Parathyroid adenoma (tissue), 2 donors: ENCODE measurements around the gene GSN.
A peak's percentile ranks its signal among the peaks of the same experiment; 100 is the strongest.

Experiments used
- H2AFZ ChIP-seq: fragments of 300-600 bp; sonication (generic); one replicate; pipeline ENCODE4 v1.7.0; 2017; ENCODE audit warnings: antibody characterized with exemption, mild to moderate bottlenecking
- H3K27ac ChIP-seq: fragments of 300-600 bp; sonication (generic); one replicate; pipeline ENCODE4 v1.7.0; 2017
- H3K27me3 ChIP-seq: fragments of 300-600 bp; sonication (generic); one replicate; pipeline ENCODE4 v1.7.0; 2017; ENCODE audit warnings: low read length; ENCODE audit not compliant: control insufficient read depth, insufficient read depth
- H3K36me3 ChIP-seq: fragments of 300-600 bp; sonication (generic); one replicate; pipeline ENCODE4 v1.7.0; 2017; ENCODE audit warnings: low read length; ENCODE audit not compliant: control insufficient read depth, insufficient read depth
- H3K4me1 ChIP-seq: fragments of 300-600 bp; sonication (generic); one replicate; pipeline ENCODE4 v1.7.0; 2017; ENCODE audit warnings: control low read depth
- H3K4me2 ChIP-seq: fragments of 300-600 bp; sonication (generic); one replicate; pipeline ENCODE4 v1.7.0; 2017; ENCODE audit warnings: low read length
- H3K4me3 ChIP-seq: fragments of 300-600 bp; sonication (generic); one replicate; pipeline ENCODE4 v1.7.0; 2017; ENCODE audit warnings: low read depth, low read length
- H3K79me2 ChIP-seq: fragments of 300-600 bp; sonication (generic); one replicate; pipeline ENCODE4 v1.7.0; 2017; ENCODE audit warnings: control low read depth
- H3K9ac ChIP-seq: fragments of 300-600 bp; sonication (generic); one replicate; pipeline ENCODE4 v1.7.0; 2017; ENCODE audit warnings: mild to moderate bottlenecking
- H3K9me3 ChIP-seq: fragments of 300-600 bp; sonication (generic); one replicate; pipeline ENCODE4 v1.7.0; 2017; ENCODE audit warnings: low read length; ENCODE audit not compliant: control insufficient read depth
- CTCF ChIP-seq: fragments of 300-600 bp; sonication (generic); IDR thresholded peaks from one replicate; pipeline ENCODE4 v1.7.0; 2017; ENCODE audit warnings: antibody characterized with exemption, mild to moderate bottlenecking
- donor health status: primary hyperparathyroidism.

The GSN gene

GRCh38 chr9:121282277-121283079, 14.5 kb downstream of the GSN start:
- no peaks in the 10 kb centered on the region for H3K9me3 ChIP-seq
- no peak overlapping the region for H2AFZ ChIP-seq
- no peak overlapping the region for H3K9ac ChIP-seq
- H3K4me1 ChIP-seq = peaks cover 6% of the 10 kb centered on the region
- no peaks in the 10 kb centered on the region for H3K27me3 ChIP-seq
- H3K36me3 ChIP-seq = no peaks in the 10 kb centered on the region
- no peaks in the 10 kb centered on the region for H3K79me2 ChIP-seq
- no peak overlapping the region for H3K4me3 ChIP-seq
- no peak for TF ChIP-seq CTCF
- no peak overlapping the region for H3K4me2 ChIP-seq
- H3K27ac ChIP-seq = peak overlapping the region; percentile 72

- TF ChIP-seq CTCF = no peak
- Histone ChIP-seq H3K4me3 (no peak overlapping the region), H3K9ac (no peak overlapping the region), H3K36me3 (no peaks in the 10 kb centered on the region), H3K79me2 (no peaks in the 10 kb centered on the region), H3K27me3 (no peaks in the 10 kb centered on the region), H2AFZ (no peak overlapping the region), H3K4me1 (peaks cover 9% of the 10 kb centered on the region), H3K9me3 (no peaks in the 10 kb centered on the region), H3K27ac (peak overlapping the region; percentile 72), H3K4me2 (no peak overlapping the region)
These were observed 15.1 kb downstream of the GSN start for GRCh38 chr9:121283080-121283398.

GRCh38 chr9:121283856-121284732, 16.1 kb downstream of the GSN start:
- Histone ChIP-seq H3K27me3 (no peaks in the 10 kb centered on the region), H3K9me3 (no peaks in the 10 kb centered on the region), H3K4me2 (no peak overlapping the region), H3K4me1 (peaks cover 9% of the 10 kb centered on the region), H3K9ac (no peak overlapping the region), H3K79me2 (no peaks in the 10 kb centered on the region), H3K36me3 (no peaks in the 10 kb centered on the region), H2AFZ (no peak overlapping the region), H3K27ac (peak overlapping the region; percentile 72), H3K4me3 (no peak overlapping the region)
- no peak for TF ChIP-seq CTCF

GRCh38 chr9:121284733-121285451, 16.9 kb downstream of the GSN start:
- peak overlapping the region; percentile 72 for H3K27ac ChIP-seq
- H3K4me2 ChIP-seq = no peak overlapping the region
- no peaks in the 10 kb centered on the region for H3K79me2 ChIP-seq
- H3K9me3 ChIP-seq = no peaks in the 10 kb centered on the region
- no peaks in the 10 kb centered on the region for H3K27me3 ChIP-seq
- peaks cover 12% of the 10 kb centered on the region for H3K4me1 ChIP-seq
- no peaks in the 10 kb centered on the region for H3K36me3 ChIP-seq
- no peak overlapping the region for H2AFZ ChIP-seq
- TF ChIP-seq CTCF = no peak
- no peak overlapping the region for H3K9ac ChIP-seq
- H3K4me3 ChIP-seq = no peak overlapping the region
